ENCODE measurements around the gene AR.

AR gene

DNA sequence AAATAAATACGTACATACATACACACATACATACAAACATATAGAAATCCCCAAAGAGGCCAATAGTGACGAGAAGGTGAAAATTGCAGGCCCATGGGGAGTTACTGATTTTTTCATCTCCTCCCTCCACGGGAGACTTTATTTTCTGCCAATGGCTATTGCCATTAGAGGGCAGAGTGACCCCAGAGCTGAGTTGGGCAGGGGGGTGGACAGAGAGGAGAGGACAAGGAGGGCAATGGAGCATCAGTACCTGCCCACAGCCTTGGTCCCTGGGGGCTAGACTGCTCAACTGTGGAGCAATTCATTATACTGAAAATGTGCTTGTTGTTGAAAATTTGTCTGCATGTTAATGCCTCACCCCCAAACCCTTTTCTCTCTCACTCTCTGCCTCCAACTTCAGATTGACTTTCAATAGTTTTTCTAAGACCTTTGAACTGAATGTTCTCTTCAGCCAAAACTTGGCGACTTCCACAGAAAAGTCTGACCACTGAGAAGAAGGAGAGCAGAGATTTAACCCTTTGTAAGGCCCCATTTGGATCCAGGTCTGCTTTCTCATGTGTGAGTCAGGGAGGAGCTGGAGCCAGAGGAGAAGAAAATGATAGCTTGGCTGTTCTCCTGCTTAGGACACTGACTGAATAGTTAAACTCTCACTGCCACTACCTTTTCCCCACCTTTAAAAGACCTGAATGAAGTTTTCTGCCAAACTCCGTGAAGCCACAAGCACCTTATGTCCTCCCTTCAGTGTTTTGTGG, 180.7 kb downstream of the AR start:
- no peak for DNase-seq (ENCODE audit: low read depth in 2 of 2)

DNA sequence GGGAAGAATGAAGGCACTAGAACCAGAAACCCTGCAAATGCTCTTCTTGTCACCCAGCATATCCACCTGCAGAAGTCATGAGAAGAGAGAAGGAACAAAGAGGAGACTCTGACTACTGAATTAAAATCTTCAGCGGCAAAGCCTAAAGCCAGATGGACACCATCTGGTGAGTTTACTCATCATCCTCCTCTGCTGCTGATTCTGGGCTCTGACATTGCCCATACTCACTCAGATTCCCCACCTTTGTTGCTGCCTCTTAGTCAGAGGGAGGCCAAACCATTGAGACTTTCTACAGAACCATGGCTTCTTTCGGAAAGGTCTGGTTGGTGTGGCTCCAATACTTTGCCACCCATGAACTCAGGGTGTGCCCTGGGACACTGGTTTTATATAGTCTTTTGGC, 181.7 kb downstream of the AR start:
- no peak for DNase-seq (ENCODE audit: low read depth in 2 of 2)

DNA sequence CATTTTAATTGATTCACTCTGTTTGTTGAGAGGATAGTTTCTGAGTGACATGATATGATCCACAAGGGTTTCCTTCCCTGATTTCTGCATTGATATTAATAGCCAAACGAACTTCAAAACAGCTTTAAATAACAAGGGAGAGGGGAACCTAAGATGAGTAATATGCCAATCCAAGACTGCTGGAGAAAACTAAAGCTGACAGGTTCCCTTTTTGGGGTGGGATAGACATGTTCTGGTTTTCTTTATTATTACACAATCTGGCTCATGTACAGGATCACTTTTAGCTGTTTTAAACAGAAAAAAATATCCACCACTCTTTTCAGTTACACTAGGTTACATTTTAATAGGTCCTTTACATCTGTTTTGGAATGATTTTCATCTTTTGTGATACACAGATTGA, 182.2 kb downstream of the AR start:
- no peak for DNase-seq (ENCODE audit: low read depth in 2 of 2)

DNA sequence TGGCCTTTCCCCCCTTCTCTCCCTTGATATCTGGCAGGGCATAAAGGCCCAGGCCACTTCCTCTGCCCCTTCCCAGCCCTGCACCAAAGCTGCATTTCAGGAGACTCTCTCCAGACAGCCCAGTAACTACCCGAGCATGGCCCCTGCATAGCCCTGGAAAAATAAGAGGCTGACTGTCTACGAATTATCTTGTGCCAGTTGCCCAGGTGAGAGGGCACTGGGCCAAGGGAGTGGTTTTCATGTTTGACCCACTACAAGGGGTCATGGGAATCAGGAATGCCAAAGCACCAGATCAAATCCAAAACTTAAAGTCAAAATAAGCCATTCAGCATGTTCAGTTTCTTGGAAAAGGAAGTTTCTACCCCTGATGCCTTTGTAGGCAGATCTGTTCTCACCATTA, 183.8 kb downstream of the AR start:
- no peak for DNase-seq (ENCODE audit: low read depth in 2 of 2)

DNA sequence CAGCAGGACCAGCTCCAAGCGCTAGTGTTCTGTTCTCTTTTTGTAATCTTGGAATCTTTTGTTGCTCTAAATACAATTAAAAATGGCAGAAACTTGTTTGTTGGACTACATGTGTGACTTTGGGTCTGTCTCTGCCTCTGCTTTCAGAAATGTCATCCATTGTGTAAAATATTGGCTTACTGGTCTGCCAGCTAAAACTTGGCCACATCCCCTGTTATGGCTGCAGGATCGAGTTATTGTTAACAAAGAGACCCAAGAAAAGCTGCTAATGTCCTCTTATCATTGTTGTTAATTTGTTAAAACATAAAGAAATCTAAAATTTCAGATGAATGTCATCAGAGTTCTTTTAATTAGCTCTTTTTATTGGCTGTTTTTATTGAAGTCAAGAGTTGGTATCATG, 186.5 kb downstream of the AR start:
- no peak for DNase-seq (ENCODE audit: low read depth in 2 of 2)

DNA sequence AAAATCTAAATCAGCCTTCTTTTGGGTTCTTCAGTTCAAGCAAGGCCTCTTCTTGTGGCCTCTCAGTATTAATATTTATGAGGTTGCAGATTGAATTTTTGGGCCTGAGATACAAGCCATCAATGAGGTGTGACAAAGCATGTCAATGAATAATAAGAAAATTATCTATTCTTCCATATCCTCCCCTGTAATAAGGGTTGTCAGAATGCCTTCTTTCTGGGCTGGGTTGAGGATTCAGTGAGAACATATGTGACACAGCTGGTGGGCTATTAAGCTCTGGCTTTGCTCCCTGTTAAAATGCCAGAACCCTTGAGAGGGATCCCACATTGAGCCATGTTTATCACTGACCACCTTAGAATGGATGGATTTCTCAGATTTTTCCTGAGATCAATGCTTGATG, 187.2 kb downstream of the AR start:
- DNase-seq (ENCODE audit: low read depth in 2 of 2), result no peak

DNA sequence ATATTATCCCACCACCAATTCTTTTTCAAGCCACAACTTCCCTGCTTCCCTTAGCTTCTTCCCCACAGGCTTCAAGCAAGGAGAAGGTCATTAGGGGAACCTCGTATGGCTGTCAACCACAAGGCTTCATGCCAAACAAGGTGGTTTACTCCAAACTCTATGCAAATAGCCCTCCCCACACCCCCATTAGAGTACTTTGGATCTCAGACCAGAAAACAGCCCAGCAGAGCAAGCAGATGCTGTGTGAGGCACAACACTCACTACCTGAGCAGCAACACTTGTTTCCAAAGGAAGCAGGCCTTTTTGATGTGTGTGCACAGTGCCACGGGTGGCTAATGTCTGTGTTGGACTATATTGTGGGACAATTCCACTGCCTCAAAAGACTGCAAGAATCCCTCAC, 189.0 kb downstream of the AR start:
- DNase-seq (ENCODE audit: low read depth in 2 of 2), result no peak

DNA sequence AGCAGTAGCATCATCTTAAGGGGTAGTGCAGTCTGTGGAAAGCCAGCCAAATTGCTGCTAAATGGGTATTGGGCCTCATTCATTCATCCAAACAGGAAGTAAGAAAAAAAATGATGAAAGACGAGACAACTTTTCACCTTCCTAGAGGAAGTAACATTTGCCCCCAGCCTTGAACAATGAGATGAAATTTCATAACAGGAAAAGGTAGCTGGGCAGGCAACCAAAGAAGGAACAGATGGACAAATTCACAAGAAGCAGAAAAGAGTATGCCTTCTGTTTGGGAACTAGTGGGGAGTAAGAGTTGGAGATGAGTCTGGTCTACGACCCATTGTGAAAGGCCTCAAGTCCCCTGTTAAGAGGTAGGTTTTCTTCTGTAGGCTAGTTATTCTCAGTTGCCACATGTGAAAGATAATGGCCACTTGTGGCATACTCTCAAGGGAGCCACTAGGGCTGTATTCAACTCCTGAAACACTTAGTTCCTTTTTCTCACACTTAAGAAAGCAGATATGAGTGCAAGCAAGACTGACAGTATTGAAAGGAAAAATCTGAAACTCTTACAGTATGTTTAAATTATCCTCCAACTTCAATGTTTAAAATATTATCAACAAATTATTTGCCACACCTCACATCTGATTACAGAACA, 190.4 kb downstream of the AR start:
- DNase-seq (ENCODE audit: low read depth in 2 of 2), result no peak

DNA sequence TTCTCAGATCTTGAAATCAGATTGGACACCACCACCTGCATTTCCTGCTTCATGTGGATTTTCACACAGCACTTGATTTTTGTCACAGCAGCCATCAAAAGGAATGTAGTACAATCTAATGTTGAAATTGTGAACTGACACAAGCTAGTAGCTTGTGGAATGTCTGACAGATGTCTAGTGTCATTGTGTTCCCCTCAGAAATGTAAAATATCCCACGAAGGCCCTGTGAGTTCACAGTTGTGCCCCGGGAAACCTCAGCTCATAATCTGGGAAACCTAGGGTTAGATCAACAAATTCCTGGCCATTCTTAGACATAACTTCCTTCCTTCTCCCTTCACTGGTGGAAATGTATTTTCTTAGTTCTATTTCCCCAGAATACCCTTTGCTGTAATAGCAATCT, 205.7 kb downstream of the AR start:
- DNase-seq (ENCODE audit: low read depth in 2 of 2), result no peak

DNA sequence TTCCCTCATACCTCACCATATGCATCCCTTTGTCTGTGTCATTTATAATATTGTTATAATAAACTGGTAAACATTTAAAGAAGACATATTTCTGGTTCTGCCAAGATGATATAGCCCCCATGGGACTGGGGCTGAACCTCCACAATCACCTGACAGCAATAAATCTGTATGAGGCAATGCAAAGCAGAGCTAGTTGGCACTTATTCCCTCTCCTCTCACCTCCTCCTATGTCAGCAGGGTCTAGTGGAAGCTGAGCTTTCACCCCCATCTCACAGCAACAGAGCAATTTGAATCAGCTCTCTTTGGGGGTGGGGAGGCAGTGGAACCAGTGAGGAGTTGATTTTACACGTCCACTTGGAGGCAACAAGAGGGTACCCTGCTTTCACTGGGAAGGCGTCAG, 206.9 kb downstream of the AR start:
- no peak for DNase-seq (ENCODE audit: low read depth in 2 of 2)

DNA sequence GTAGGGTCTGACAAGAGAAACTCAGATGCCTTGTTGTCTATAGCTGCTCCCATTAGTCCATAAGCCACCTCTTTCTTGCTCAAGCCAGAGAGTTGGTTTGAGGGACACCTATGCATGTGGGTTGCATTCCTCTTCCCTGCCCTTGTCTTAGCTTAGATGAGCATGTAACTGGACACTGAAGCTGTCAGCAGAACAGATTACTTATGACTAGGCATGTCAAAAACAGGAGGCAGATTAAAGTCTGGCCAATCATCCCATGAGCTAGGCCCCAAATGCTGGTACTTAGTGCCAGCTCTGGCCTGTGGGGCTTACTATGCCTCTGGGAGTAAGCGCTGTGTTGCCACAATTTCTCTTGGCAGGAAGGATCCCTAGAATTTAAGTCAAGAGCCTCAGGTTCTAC, 215.2 kb downstream of the AR start:
- DNase-seq (ENCODE audit: low read depth in 2 of 2), result no peak

DNA sequence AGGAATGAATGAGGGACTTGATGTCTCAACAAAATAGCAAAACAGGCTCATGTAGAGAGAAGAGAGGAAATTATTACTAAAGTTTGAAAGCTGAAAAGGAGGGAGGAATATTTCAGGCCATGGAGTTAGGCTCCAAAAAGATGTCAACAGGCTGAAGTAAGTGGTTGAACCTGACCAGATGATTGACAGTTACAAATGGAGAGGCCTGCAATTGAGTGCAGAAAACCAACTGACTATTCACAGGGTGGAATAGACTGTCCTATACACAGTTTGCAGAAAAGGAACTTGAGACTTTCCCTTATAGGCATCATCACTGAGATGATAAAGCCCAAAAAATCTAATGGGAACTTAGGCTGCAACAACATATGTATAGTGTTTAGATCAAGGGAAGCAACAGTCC, 233.3 kb downstream of the AR start:
- DNase-seq (ENCODE audit: low read depth in 2 of 2), result no peak

DNA sequence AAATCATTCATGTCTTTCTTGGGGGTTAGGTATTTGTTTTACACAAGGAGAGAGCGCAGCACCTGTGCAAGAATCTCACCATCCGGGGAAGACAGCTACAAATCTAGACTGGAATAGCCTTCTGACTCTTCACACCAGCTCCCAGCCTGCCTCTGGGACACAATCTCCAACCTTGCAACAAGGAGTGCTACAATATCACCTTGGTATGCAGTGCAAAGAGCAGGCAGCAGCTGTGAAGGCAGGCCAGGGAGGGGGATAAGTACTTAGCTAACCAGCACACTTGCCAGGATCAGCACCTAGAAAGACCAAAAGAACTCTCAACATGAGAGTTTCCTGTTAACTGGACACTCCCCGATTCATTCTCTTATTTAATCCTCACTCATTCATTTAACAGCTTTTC, 235.3 kb downstream of the AR start:
- no peak for DNase-seq (ENCODE audit: low read depth in 2 of 2)

All from stimulated activated CD8-positive, alpha-beta memory T cell treated with anti-CD3 and anti-CD28 coated beads, Interleukin-15, amount 100 ng/mL, for 4 hours (primary cell).